PFSK-1 (cell line): ENCODE measurements around the gene ST7L.

Experiments used
- FOXP2 ChIP-seq: optimal IDR thresholded peaks from 2 replicates; pipeline ENCODE3; 2011; ENCODE audit warnings: borderline replicate concordance, control low read depth, inconsistent platforms; ENCODE audit not compliant: insufficient read depth; ENCODE audit errors: extremely low read length, extremely low read depth
- POLR2AphosphoS5 ChIP-seq: IDR thresholded peaks from 2 replicates; pipeline ENCODE4 v1.6.1; 2012; ENCODE audit warnings: low read depth, mild to moderate bottlenecking, control low read depth, low read length, moderate library complexity
- REST ChIP-seq, 2 experiments: IDR thresholded peaks; 2 replicates each; pipeline versions ENCODE4 v1.6.1 to v1.8.0; 2011 to 2012; ENCODE audit warnings: low read depth in 2 of 2, low read length in 2 of 2, control low read depth in 1 of 2, inconsistent platforms in 1 of 2, mild to moderate bottlenecking in 1 of 2, moderate library complexity in 1 of 2; ENCODE audit not compliant: insufficient read depth in 1 of 2
- SIN3A ChIP-seq: IDR thresholded peaks from 2 replicates; pipeline ENCODE4 v1.6.1; 2012; ENCODE audit warnings: mild to moderate bottlenecking, low read length, moderate library complexity, borderline replicate concordance; ENCODE audit not compliant: insufficient read depth
- TAF1 ChIP-seq: IDR thresholded peaks from 2 replicates; pipeline ENCODE4 v1.6.1; 2012; ENCODE audit warnings: low read length, control low read depth, borderline replicate concordance; ENCODE audit not compliant: insufficient read depth

ST7L gene

DNA sequence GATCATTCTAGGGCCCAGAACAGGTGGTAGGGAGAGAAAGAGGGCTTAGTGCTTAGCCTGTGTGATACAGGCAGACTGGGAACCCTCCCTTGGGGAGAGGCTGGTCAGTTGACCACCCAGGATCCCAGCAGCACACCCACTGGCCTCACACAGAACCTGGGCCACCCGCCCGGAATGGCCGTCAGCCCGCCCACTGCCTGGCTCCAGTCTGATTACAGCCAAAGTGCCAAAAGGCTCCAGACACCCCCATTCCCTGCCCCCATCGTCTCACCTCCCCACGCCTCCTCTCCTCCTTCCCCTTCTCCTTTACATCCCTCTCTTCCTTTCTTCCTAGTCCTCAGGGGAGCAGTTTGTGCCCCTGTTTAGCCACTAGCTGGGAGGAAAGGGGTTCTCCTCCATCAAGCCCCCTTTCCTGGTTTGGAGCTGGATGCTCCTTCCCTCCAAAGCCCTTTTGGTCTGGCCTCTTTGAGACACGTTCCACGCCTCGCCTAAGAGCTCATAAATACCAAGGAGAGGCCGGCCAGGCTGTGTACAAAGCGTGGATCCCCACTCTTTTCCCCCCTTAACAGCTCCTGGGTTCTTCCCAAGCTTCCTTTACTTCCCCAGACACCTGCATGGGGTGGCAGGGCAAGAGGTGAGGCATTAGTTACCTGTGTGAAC is 114.8 kb downstream of the ST7L start:
- no peak for TF ChIP-seq POLR2AphosphoS5
- TF ChIP-seq SIN3A = no peak
- TF ChIP-seq TAF1 = no peak
- TF ChIP-seq FOXP2 = no peak
- TF ChIP-seq REST (IDR thresholded peaks at IDR 0.05; ENCODE audit: insufficient read depth in 1 of 2, low read depth in 2 of 2, low read length in 2 of 2) = no peak

DNA sequence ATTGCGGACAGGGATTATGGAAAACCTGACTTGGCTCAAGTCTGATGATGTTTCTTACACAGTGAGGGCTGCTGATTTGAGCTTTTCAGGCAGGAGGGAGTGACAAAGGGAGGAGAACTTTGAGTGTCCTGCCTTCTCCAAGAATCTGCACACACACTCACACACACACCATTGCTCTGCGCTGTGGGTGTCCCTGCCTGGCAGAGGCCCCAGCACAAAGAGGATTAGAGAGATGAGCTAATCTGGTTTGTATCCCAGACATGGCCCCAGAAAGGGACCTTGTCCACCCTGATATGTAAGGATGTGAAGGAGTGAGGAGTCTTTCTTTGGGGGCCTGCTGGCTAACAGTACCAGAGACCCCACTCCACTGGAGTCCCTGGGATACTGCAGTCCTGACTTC is 116.1 kb downstream of the ST7L start:
- TF ChIP-seq SIN3A (no peak), POLR2AphosphoS5 (no peak), TAF1 (no peak), FOXP2 (no peak), REST (IDR thresholded peaks at IDR 0.05; ENCODE audit: insufficient read depth in 1 of 2, low read depth in 2 of 2, low read length in 2 of 2) (no peak)

- TF ChIP-seq FOXP2 (peak; percentile 24), TAF1 (no peak), REST (IDR thresholded peaks at IDR 0.05; ENCODE audit: insufficient read depth in 1 of 2, low read depth in 2 of 2, low read length in 2 of 2) (peak; percentile 61 to 81; a peak in 3 of 4 replicates), POLR2AphosphoS5 (no peak), SIN3A (no peak)
Observed at GRCh38 chr1:112501810-112502641, 116.9 kb downstream of the ST7L start.

GRCh38 chr1:112496290-112496689 is 122.7 kb downstream of the ST7L start:
- TF ChIP-seq FOXP2 (no peak), POLR2AphosphoS5 (no peak), REST (IDR thresholded peaks at IDR 0.05; ENCODE audit: insufficient read depth in 1 of 2, low read depth in 2 of 2, low read length in 2 of 2) (no peak)
